Stimulated activated CD8-positive, alpha-beta memory T cell treated with anti-CD3 and anti-CD28 coated beads, Interleukin-15, amount 100 ng/mL, for 24 hours (primary cell): ENCODE data around the gene SPP1.
"Not testable (repeated sequence)": the region's sequence is repeated elsewhere in the genome, so short reads cannot be mapped to it uniquely, and the experiment has no call there.

Source experiments
- DNase-seq: peaks from one replicate; pipeline ENCODE4 v3.0.0-alpha.2; 2020; ENCODE audit warnings: low read depth

The SPP1 gene

GRCh38 chr4:87975466-87975865, at the start of gene SPP1:
Gene SPP1 (plus strand): TSS chr4:87975714. CDS start chr4:87976896, 1,182 bp downstream.
- no peak for DNase-seq

- DNase-seq = no peak
Observed at GRCh38 chr4:87926554-87927098, 48.9 kb upstream of the SPP1 start.

- DNase-seq = no peak
Observed at GRCh38 chr4:87930629-87931028, 44.9 kb upstream of the SPP1 start.

GRCh38 chr4:87931932-87932331, 43.6 kb upstream of the SPP1 start:
- no peak for DNase-seq

- DNase-seq = no peak
Observed at GRCh38 chr4:87932718-87933141, 42.8 kb upstream of the SPP1 start.

- no peak for DNase-seq
Observed at GRCh38 chr4:87933337-87933736, 42.2 kb upstream of the SPP1 start.

- no peak for DNase-seq
Observed at GRCh38 chr4:87934157-87934704, 41.3 kb upstream of the SPP1 start.

GRCh38 chr4:87934973-87935372, 40.5 kb upstream of the SPP1 start:
- no peak for DNase-seq

- not testable (repeated sequence) for DNase-seq
Observed at GRCh38 chr4:87935954-87936353, 39.6 kb upstream of the SPP1 start.

GRCh38 chr4:87937523-87937922, 38.0 kb upstream of the SPP1 start:
- DNase-seq = no peak

- DNase-seq = no peak
Observed at GRCh38 chr4:87938746-87939145, 36.8 kb upstream of the SPP1 start.

GRCh38 chr4:87939978-87940690, 35.4 kb upstream of the SPP1 start:
- no peak for DNase-seq

GRCh38 chr4:87940809-87941208, 34.7 kb upstream of the SPP1 start:
- DNase-seq = not testable (repeated sequence)

- no peak for DNase-seq
Observed at GRCh38 chr4:87941537-87942392, 33.7 kb upstream of the SPP1 start.

GRCh38 chr4:87943660-87944149, 31.8 kb upstream of the SPP1 start:
- no peak for DNase-seq

GRCh38 chr4:87944967-87945366, 30.5 kb upstream of the SPP1 start:
- DNase-seq = no peak

- no peak for DNase-seq
Observed at GRCh38 chr4:87946766-87947165, 28.7 kb upstream of the SPP1 start.

- no peak for DNase-seq
Observed at GRCh38 chr4:87947381-87948160, 27.9 kb upstream of the SPP1 start.

- no peak for DNase-seq
Observed at GRCh38 chr4:87949961-87950360, 25.6 kb upstream of the SPP1 start.

GRCh38 chr4:87950493-87950892, 25.0 kb upstream of the SPP1 start:
- no peak for DNase-seq

GRCh38 chr4:87950936-87951511, 24.5 kb upstream of the SPP1 start:
- no peak for DNase-seq
